GM23338 (cell line): ENCODE measurements around the gene ESRRB.

ENCODE experiments used
- CREB1 ChIP-seq: fragments of 250-450 bp; sonication (Bioruptor Pico); IDR thresholded peaks from 2 replicates; pipeline ENCODE4 v1.5.0; 2020; ENCODE audit warnings: low read depth, mild to moderate bottlenecking, moderate library complexity
- EZH2 ChIP-seq: fragments of 200-600 bp; sonication (generic); IDR thresholded peaks from one replicate; pipeline ENCODE4 v1.8.0; 2017; ENCODE audit warnings: antibody characterized with exemption, mild to moderate bottlenecking, low read depth; ENCODE audit not compliant: unreplicated experiment
- EZH2phosphoT487 ChIP-seq: fragments of 200-600 bp; sonication (generic); IDR thresholded peaks from one replicate; pipeline ENCODE4 v1.8.1; 2018; ENCODE audit warnings: antibody characterized with exemption; ENCODE audit not compliant: unreplicated experiment
- JUNB ChIP-seq: IDR thresholded peaks from one replicate; pipeline ENCODE4 v1.6.1; 2016; ENCODE audit warnings: antibody characterized with exemption; ENCODE audit not compliant: unreplicated experiment
- NANOG ChIP-seq: IDR thresholded peaks from 2 replicates; pipeline ENCODE4 v1.6.1; 2016; ENCODE audit warnings: antibody characterized with exemption, borderline replicate concordance
- POLR2AphosphoS5 ChIP-seq: IDR thresholded peaks from 2 replicates; pipeline ENCODE4 v1.6.1; 2016; ENCODE audit warnings: antibody characterized with exemption, low read depth
- STAT1 ChIP-seq: IDR thresholded peaks from one replicate; pipeline ENCODE4 v1.6.1; 2016; ENCODE audit warnings: antibody characterized with exemption; ENCODE audit not compliant: unreplicated experiment
- ZNF114 ChIP-seq: fragments of 250-450 bp; sonication (Bioruptor Pico); IDR thresholded peaks from 2 replicates; pipeline ENCODE4 v1.5.0; 2020; ENCODE audit warnings: mild to moderate bottlenecking, moderate library complexity
- ZNF331 ChIP-seq: fragments of 250-450 bp; sonication (Bioruptor Pico); IDR thresholded peaks from 2 replicates; pipeline ENCODE4 v1.5.0; 2020; ENCODE audit warnings: low read depth, mild to moderate bottlenecking, moderate library complexity
- TF ChIP-seq, protein P1 (sequence below), 2 experiments: fragments of 200-600 bp in 1 of 2; sonication (generic) in 1 of 2; conservative IDR thresholded peaks; 2 replicates each; pipeline versions ENCODE4 v1.5.1 to v1.6.1; 2016 to 2017; ENCODE audit warnings: antibody characterized with exemption in 2 of 2, low read depth in 2 of 2, mild to moderate bottlenecking in 2 of 2, moderate library complexity in 1 of 2
- TF ChIP-seq, protein P2 (sequence below): IDR thresholded peaks from one replicate; pipeline ENCODE4 v1.6.1; 2018; ENCODE audit warnings: antibody characterized with exemption; ENCODE audit not compliant: unreplicated experiment
- TF ChIP-seq, protein P3 (sequence below): fragments of 250-450 bp; sonication (Bioruptor Pico); IDR thresholded peaks from 2 replicates; pipeline ENCODE4 v1.5.0; 2020; ENCODE audit warnings: mild to moderate bottlenecking, moderate library complexity

DNA sequence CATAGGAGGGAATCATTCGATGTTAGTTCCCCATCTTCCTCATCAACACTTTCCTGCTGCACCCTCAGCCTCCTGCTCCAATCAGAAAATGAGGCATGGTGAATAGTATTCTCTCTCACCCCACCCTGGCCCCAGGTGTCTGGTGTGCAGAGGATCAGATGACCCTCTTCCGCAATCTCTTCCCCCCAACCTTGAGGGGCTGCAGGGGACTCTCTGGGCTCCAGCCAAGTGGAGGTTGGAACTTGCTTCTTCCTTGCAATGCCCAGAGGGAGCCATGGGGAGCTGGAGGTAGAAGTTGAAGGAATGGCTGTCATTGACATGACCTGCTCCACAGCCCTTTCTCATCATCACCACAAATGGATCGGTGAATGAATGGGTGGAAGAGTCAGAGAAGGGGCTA, 20.2 kb upstream of the ESRRB start:
- TF ChIP-seq, protein P1, sequence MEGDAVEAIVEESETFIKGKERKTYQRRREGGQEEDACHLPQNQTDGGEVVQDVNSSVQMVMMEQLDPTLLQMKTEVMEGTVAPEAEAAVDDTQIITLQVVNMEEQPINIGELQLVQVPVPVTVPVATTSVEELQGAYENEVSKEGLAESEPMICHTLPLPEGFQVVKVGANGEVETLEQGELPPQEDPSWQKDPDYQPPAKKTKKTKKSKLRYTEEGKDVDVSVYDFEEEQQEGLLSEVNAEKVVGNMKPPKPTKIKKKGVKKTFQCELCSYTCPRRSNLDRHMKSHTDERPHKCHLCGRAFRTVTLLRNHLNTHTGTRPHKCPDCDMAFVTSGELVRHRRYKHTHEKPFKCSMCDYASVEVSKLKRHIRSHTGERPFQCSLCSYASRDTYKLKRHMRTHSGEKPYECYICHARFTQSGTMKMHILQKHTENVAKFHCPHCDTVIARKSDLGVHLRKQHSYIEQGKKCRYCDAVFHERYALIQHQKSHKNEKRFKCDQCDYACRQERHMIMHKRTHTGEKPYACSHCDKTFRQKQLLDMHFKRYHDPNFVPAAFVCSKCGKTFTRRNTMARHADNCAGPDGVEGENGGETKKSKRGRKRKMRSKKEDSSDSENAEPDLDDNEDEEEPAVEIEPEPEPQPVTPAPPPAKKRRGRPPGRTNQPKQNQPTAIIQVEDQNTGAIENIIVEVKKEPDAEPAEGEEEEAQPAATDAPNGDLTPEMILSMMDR (conservative IDR thresholded peaks at IDR 0.05; ENCODE audit: low read depth in 2 of 2) = no peak
- no peak for TF ChIP-seq POLR2AphosphoS5
- TF ChIP-seq EZH2 = no peak
- no peak for TF ChIP-seq EZH2phosphoT487
- TF ChIP-seq, protein P2, sequence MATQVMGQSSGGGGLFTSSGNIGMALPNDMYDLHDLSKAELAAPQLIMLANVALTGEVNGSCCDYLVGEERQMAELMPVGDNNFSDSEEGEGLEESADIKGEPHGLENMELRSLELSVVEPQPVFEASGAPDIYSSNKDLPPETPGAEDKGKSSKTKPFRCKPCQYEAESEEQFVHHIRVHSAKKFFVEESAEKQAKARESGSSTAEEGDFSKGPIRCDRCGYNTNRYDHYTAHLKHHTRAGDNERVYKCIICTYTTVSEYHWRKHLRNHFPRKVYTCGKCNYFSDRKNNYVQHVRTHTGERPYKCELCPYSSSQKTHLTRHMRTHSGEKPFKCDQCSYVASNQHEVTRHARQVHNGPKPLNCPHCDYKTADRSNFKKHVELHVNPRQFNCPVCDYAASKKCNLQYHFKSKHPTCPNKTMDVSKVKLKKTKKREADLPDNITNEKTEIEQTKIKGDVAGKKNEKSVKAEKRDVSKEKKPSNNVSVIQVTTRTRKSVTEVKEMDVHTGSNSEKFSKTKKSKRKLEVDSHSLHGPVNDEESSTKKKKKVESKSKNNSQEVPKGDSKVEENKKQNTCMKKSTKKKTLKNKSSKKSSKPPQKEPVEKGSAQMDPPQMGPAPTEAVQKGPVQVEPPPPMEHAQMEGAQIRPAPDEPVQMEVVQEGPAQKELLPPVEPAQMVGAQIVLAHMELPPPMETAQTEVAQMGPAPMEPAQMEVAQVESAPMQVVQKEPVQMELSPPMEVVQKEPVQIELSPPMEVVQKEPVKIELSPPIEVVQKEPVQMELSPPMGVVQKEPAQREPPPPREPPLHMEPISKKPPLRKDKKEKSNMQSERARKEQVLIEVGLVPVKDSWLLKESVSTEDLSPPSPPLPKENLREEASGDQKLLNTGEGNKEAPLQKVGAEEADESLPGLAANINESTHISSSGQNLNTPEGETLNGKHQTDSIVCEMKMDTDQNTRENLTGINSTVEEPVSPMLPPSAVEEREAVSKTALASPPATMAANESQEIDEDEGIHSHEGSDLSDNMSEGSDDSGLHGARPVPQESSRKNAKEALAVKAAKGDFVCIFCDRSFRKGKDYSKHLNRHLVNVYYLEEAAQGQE = no peak
- TF ChIP-seq, protein P3, sequence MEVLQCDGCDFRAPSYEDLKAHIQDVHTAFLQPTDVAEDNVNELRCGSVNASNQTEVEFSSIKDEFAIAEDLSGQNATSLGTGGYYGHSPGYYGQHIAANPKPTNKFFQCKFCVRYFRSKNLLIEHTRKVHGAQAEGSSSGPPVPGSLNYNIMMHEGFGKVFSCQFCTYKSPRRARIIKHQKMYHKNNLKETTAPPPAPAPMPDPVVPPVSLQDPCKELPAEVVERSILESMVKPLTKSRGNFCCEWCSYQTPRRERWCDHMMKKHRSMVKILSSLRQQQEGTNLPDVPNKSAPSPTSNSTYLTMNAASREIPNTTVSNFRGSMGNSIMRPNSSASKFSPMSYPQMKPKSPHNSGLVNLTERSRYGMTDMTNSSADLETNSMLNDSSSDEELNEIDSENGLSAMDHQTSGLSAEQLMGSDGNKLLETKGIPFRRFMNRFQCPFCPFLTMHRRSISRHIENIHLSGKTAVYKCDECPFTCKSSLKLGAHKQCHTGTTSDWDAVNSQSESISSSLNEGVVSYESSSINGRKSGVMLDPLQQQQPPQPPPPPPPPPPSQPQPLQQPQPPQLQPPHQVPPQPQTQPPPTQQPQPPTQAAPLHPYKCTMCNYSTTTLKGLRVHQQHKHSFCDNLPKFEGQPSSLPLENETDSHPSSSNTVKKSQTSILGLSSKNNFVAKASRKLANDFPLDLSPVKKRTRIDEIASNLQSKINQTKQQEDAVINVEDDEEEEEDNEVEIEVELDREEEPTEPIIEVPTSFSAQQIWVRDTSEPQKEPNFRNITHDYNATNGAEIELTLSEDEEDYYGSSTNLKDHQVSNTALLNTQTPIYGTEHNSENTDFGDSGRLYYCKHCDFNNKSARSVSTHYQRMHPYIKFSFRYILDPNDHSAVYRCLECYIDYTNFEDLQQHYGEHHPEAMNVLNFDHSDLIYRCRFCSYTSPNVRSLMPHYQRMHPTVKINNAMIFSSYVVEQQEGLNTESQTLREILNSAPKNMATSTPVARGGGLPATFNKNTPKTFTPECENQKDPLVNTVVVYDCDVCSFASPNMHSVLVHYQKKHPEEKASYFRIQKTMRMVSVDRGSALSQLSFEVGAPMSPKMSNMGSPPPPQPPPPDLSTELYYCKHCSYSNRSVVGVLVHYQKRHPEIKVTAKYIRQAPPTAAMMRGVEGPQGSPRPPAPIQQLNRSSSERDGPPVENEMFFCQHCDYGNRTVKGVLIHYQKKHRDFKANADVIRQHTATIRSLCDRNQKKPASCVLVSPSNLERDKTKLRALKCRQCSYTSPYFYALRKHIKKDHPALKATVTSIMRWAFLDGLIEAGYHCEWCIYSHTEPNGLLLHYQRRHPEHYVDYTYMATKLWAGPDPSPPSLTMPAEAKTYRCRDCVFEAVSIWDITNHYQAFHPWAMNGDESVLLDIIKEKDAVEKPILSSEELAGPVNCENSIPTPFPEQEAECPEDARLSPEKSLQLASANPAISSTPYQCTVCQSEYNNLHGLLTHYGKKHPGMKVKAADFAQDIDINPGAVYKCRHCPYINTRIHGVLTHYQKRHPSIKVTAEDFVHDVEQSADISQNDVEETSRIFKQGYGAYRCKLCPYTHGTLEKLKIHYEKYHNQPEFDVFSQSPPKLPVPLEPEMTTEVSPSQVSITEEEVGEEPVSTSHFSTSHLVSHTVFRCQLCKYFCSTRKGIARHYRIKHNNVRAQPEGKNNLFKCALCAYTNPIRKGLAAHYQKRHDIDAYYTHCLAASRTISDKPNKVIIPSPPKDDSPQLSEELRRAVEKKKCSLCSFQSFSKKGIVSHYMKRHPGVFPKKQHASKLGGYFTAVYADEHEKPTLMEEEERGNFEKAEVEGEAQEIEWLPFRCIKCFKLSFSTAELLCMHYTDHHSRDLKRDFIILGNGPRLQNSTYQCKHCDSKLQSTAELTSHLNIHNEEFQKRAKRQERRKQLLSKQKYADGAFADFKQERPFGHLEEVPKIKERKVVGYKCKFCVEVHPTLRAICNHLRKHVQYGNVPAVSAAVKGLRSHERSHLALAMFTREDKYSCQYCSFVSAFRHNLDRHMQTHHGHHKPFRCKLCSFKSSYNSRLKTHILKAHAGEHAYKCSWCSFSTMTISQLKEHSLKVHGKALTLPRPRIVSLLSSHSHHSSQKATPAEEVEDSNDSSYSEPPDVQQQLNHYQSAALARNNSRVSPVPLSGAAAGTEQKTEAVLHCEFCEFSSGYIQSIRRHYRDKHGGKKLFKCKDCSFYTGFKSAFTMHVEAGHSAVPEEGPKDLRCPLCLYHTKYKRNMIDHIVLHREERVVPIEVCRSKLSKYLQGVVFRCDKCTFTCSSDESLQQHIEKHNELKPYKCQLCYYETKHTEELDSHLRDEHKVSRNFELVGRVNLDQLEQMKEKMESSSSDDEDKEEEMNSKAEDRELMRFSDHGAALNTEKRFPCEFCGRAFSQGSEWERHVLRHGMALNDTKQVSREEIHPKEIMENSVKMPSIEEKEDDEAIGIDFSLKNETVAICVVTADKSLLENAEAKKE = no peak
- no peak for TF ChIP-seq JUNB
- no peak for TF ChIP-seq CREB1 (CRISPR knock-in tag)
- no peak for TF ChIP-seq NANOG
- no peak for TF ChIP-seq STAT1
- no peak for TF ChIP-seq ZNF331 (CRISPR knock-in tag)
- TF ChIP-seq ZNF114 = no peak
